Activated B cell treated with CpG ODN at 0.5 μM for 24 hours (primary cell): ENCODE results near the gene ZNF282. TPM values are rescaled to one million over a fixed set of nuclear protein-coding genes. Genes with fewer than 3 reads are reported as not detected.
A peak's percentile ranks its signal among the peaks of the same experiment; 100 is the strongest.
"Not testable (repeated sequence)": the region's sequence is repeated elsewhere in the genome, so short reads cannot be mapped to it uniquely, and the experiment has no call there.

Source experiments
- ATAC-seq: fragments of 200-7000 bp; cut with Tn5 transposase; one replicate; pipeline ENCODE4 v1.10.0; 2021; ENCODE audit warnings: low read depth, mild to moderate bottlenecking, moderate library complexity
- CTCF ChIA-PET: fragments of 350-600 bp; sonication (Branson Sonifier 250); formaldehyde crosslinking; loops from one replicate; lab custom pipeline; 2021; ENCODE audit warnings: antibody characterized with exemption; lab: Charles Lee
- POLR2A ChIA-PET: fragments of 350-600 bp; sonication (Branson Sonifier 250); formaldehyde crosslinking; loops from one replicate; lab custom pipeline; 2021; ENCODE audit warnings: antibody characterized with exemption; lab: Charles Lee
- DNase-seq: peaks from one replicate; pipeline ENCODE4 v3.0.0; 2022
- H3K27ac Mint-ChIP-seq: one replicate; pipeline ENCODE4 v1.8.0; 2020; ENCODE audit warnings: mixed read lengths
- H3K27me3 Mint-ChIP-seq: one replicate; pipeline ENCODE4 v1.8.0; 2021; ENCODE audit warnings: mixed read lengths
- H3K36me3 Mint-ChIP-seq: one replicate; pipeline ENCODE4 v1.8.0; 2021; ENCODE audit warnings: low read depth, mixed read lengths
- H3K4me1 Mint-ChIP-seq: one replicate; pipeline ENCODE4 v1.8.0; 2021; ENCODE audit warnings: mixed read lengths
- H3K4me3 Mint-ChIP-seq: one replicate; pipeline ENCODE4 v1.8.0; 2020; ENCODE audit warnings: mild to moderate bottlenecking, mixed read lengths
- H3K9me3 Mint-ChIP-seq: one replicate; pipeline ENCODE4 v1.8.0; 2020; ENCODE audit warnings: mixed read lengths
- intact Hi-C: fragments of 100-400 bp; cut with micrococcal nuclease; formaldehyde crosslinking; loops from one replicate; pipeline ENCODE4 v1.15.1; 2024
- total RNA-seq: library from RNA; stranded (reverse); gene quantifications from 2 replicates; pipeline ENCODE4 v1.2.3, GENCODE V29; 2022
- TF ChIP-seq, protein P1 (sequence below): fragments of 200-600 bp; IDR thresholded peaks from one replicate; pipeline ENCODE4 v1.8.0; 2022; ENCODE audit warnings: antibody characterized with exemption, mild to moderate bottlenecking

The ZNF282 gene
- total RNA-seq, 1 donor from 2014 or later: 21.7 TPM

GRCh38 chr7:149261316-149261828, 66.0 kb downstream of the ZNF282 start:
- ChIA-PET CTCF (interaction anchor here (0.9 to 3.4 kb wide), 8 partner anchors 8 to 481 kb away, joined by 3 to 19 read pairs (median 4); no protein-coding TSS in a partner anchor), POLR2A (interaction anchor here (0.6 to 2.0 kb wide), 15 partner anchors 12 to 577 kb away, joined by 3 to 15 read pairs (median 7); partner anchors contain the start of genes ZNF212, ZNF282, ZNF398 and ZNF425)
- ATAC-seq: peak; percentile 4
- DNase-seq: no peak
- Mint-ChIP-seq H3K27me3 (no peaks in the 10 kb centered on the region), H3K9me3 (no peaks in the 10 kb centered on the region), H3K4me3 (peak overlapping the region; percentile 89), H3K4me1 (peaks cover 23% of the 10 kb centered on the region), H3K27ac (peak overlapping the region; percentile 90), H3K36me3 (peaks cover 19% of the 10 kb centered on the region)
- TF ChIP-seq, protein P1, sequence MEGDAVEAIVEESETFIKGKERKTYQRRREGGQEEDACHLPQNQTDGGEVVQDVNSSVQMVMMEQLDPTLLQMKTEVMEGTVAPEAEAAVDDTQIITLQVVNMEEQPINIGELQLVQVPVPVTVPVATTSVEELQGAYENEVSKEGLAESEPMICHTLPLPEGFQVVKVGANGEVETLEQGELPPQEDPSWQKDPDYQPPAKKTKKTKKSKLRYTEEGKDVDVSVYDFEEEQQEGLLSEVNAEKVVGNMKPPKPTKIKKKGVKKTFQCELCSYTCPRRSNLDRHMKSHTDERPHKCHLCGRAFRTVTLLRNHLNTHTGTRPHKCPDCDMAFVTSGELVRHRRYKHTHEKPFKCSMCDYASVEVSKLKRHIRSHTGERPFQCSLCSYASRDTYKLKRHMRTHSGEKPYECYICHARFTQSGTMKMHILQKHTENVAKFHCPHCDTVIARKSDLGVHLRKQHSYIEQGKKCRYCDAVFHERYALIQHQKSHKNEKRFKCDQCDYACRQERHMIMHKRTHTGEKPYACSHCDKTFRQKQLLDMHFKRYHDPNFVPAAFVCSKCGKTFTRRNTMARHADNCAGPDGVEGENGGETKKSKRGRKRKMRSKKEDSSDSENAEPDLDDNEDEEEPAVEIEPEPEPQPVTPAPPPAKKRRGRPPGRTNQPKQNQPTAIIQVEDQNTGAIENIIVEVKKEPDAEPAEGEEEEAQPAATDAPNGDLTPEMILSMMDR: no peak
- intact Hi-C loops: loop anchor here (1.0 kb wide), 2 partner anchors 135 to 363 kb away; partner anchors contain the start of gene ZNF425

DNA sequence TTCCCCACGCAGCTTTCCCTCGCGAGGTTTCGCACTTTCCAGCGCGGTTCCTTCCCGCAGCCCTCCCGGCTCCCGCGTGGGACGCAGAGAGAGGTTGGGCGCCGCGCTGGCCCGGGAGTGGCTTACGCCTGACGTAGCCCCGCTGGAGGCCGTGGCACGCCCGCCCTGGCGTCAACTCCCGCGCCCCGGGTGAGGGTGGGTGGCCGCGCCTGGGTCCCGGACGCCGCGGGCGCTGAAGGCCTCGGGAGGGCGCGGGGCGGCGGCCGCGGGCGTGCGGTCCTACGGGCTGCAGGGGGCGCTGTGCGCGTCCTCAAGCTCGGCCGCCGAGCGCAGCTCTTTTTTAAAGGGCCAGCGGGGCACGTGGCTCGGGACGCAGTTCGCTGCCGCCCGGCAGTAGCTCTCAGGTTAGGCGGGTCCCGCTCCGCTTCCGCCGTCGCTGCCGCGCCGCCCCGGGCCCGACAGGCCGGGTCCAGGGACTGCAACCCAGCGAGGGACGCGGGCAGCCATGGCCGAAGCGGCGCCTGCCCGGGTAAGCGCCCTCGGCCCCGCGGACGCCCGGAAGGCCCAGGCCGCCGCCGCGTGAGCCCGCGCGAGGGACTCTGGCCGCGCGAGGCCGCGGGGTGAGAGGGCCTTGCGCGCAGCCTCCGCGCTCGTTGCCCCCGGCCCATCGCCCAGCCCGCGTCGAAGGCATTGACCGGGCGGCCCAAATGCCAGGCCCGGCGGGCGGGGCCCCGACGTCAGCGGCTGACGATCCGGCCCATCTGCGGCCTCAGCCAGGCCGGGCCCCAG, 66.7 kb downstream of the ZNF282 start, which contains the start of gene ZNF783:
TSS of gene ZNF783 (plus strand) at position 368 of the 789 bp plus-strand sequence. CDS start at position 506, 138 bp downstream.
- CTCF ChIA-PET: interaction anchor here (0.9 to 3.4 kb wide), 8 partner anchors 9 to 480 kb away, joined by 3 to 19 read pairs (median 4); no protein-coding TSS in a partner anchor
- H3K36me3 Mint-ChIP-seq: peaks cover 26% of the 10 kb centered on the region
- POLR2A ChIA-PET: interaction anchor here (0.6 to 2.0 kb wide), 13 partner anchors 12 to 576 kb away, joined by 3 to 15 read pairs (median 7); partner anchors contain the start of genes ZNF212, ZNF282, ZNF398 and ZNF425
- H3K9me3 Mint-ChIP-seq: no peaks in the 10 kb centered on the region
- ATAC-seq (peak; percentile 91), DNase-seq (peak; percentile 88)
- peak within 1 kb of the TSS; percentile 90 for H3K27ac Mint-ChIP-seq
- TF ChIP-seq, protein P1: no peak
- H3K4me3 Mint-ChIP-seq: peak within 1 kb of the TSS; percentile 89
- peaks cover 23% of the 10 kb centered on the region for H3K4me1 Mint-ChIP-seq
- no peaks in the 10 kb centered on the region for H3K27me3 Mint-ChIP-seq
- intact Hi-C loops: loop anchor here (1.0 to 2.0 kb wide), 11 partner anchors 23 to 453 kb away; partner anchors contain the start of genes ZNF212, ZNF282, ZNF398 and ZNF425

GRCh38 chr7:149266451-149266850, 71.1 kb downstream of the ZNF282 start:
- ChIA-PET POLR2A (no interaction called here), CTCF (no interaction called here)
- DNase-seq (no peak), ATAC-seq (no peak)
- H3K27ac Mint-ChIP-seq: no peak overlapping the region
- peaks cover 59% of the 10 kb centered on the region for H3K36me3 Mint-ChIP-seq
- peaks cover 18% of the 10 kb centered on the region for H3K4me1 Mint-ChIP-seq
- H3K4me3 Mint-ChIP-seq: no peak overlapping the region
- no peaks in the 10 kb centered on the region for H3K27me3 Mint-ChIP-seq
- no peaks in the 10 kb centered on the region for H3K9me3 Mint-ChIP-seq
- intact Hi-C loops: no loop called here
- TF ChIP-seq, protein P1: no peak

DNA sequence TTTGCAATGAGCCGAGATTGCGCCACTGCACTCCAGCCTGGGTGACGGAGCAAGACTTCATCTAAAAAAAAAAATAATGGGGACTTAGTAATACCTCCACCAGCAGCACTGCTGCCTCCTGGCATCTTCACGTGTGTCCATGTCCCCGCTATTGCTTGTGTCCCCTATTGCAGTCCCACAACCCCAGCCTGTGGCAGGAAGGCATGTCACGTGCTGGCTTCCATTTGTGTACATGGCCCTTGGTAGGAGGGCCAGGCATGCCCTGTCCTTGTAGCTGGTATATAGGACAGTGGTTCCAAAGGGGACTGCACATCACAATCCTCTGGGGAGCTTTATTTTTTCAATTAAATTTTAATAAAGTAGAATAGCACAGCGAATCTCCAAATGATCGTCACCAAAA, 72.4 kb downstream of the ZNF282 start:
- CTCF ChIA-PET: no interaction called here
- POLR2A ChIA-PET: interaction anchor here (0.6 kb wide), 1 partner anchor 504 kb away, joined by 14 read pairs; no protein-coding TSS in a partner anchor
- no peak overlapping the region for H3K4me3 Mint-ChIP-seq
- peaks cover 70% of the 10 kb centered on the region for H3K36me3 Mint-ChIP-seq
- no peaks in the 10 kb centered on the region for H3K9me3 Mint-ChIP-seq
- no peak overlapping the region for H3K27ac Mint-ChIP-seq
- intact Hi-C loops: no loop called here
- TF ChIP-seq, protein P1: no peak
- H3K4me1 Mint-ChIP-seq: peaks cover 13% of the 10 kb centered on the region
- ATAC-seq (no peak), DNase-seq (no peak)
- no peaks in the 10 kb centered on the region for H3K27me3 Mint-ChIP-seq

GRCh38 chr7:149274424-149274823, 79.1 kb downstream of the ZNF282 start:
- ATAC-seq, H3K4me1 Mint-ChIP-seq, H3K4me3 Mint-ChIP-seq, CTCF ChIA-PET, POLR2A ChIA-PET, intact Hi-C loops, H3K27ac Mint-ChIP-seq, H3K27me3 Mint-ChIP-seq, H3K9me3 Mint-ChIP-seq, DNase-seq: not testable (repeated sequence)
- H3K36me3 Mint-ChIP-seq: peaks cover 79% of the 10 kb centered on the region

Other genes with a start within 250 kb of the ZNF282 start
- 57.4 and 59.4 TPM in 2 replicates for gene PDIA4, start 167.0 kb upstream of the ZNF282 start, total RNA-seq
- gene ZNF786, start 104.8 kb upstream of the ZNF282 start, total RNA-seq: 9.2 and 11.0 TPM in 2 replicates
- 1.4 and 1.9 TPM in 2 replicates for gene ZNF425, start 69.2 kb upstream of the ZNF282 start, total RNA-seq
- 15.1 and 17.3 TPM in 2 replicates for gene ZNF398, start 48.1 kb upstream of the ZNF282 start, total RNA-seq
- 17.0 and 21.0 TPM in 2 replicates for gene ZNF212, start 44.1 kb downstream of the ZNF282 start, total RNA-seq
- gene ZNF783, start 66.7 kb downstream of the ZNF282 start, total RNA-seq: 28.5 and 34.1 TPM in 2 replicates